Keratinocyte (primary cell): ENCODE results near the gene SDK1. TPM values are rescaled to one million over a fixed set of nuclear protein-coding genes. Genes with fewer than 3 reads are reported as not detected.
"Not testable (repeated sequence)": the region's sequence is repeated elsewhere in the genome, so short reads cannot be mapped to it uniquely, and the experiment has no call there.

Source experiments
- DNase-seq: peaks from one replicate; pipeline ENCODE4 v3.0.0-alpha.2; 2011; ENCODE audit warnings: low read depth, missing footprints, low spot score
- FAIRE-seq: peaks from 2 replicates; lab custom pipeline; 2011; peaks lifted over from hg19 to GRCh38; lab: Jason Lieb, UNC
- H2AFZ ChIP-seq: 2 replicates; pipeline ENCODE4 v1.6.0; 2012; ENCODE audit warnings: low read length, control low read depth, inconsistent platforms; ENCODE audit not compliant: control insufficient read depth
- H3K27ac ChIP-seq: 2 replicates; pipeline ENCODE4 v1.5.1; 2011; ENCODE audit warnings: low read length; ENCODE audit not compliant: control insufficient read depth, insufficient read depth
- H3K27me3 ChIP-seq: 3 replicates; pipeline ENCODE4 v1.6.0; 2011; ENCODE audit warnings: low read length; ENCODE audit not compliant: control insufficient read depth, insufficient read depth; ENCODE audit errors: extremely low read depth
- H3K36me3 ChIP-seq, 2 experiments: 2 replicates in 1 of 2; 3 replicates in 1 of 2; pipeline ENCODE4 v1.5.1; 2011; ENCODE audit warnings: low read length in 2 of 2, mild to moderate bottlenecking in 1 of 2; ENCODE audit not compliant: control insufficient read depth in 2 of 2, insufficient read depth in 2 of 2; ENCODE audit errors: extremely low read depth in 1 of 2
- H3K4me1 ChIP-seq: 3 replicates; pipeline ENCODE4 v1.5.1; 2011; ENCODE audit warnings: low read length; ENCODE audit not compliant: control insufficient read depth, insufficient read depth; ENCODE audit errors: extremely low read depth
- H3K4me2 ChIP-seq: 3 replicates; pipeline ENCODE4 v1.6.0; 2011; ENCODE audit warnings: low read depth, low read length; ENCODE audit not compliant: control insufficient read depth, insufficient read depth; ENCODE audit errors: extremely low read depth
- H3K4me3 ChIP-seq, 3 experiments: fragments of 200-600 bp in 1 of 3; sonication (generic) in 1 of 3; 2 replicates in 2 of 3; 3 replicates in 1 of 3; pipeline ENCODE4 v1.5.1; 2011 to 2016; ENCODE audit warnings: low read length in 3 of 3, mild to moderate bottlenecking in 3 of 3, control low read depth in 2 of 3, inconsistent platforms in 1 of 3, low read depth in 1 of 3, mixed read lengths in 1 of 3, mixed run types in 1 of 3, moderate library complexity in 1 of 3; ENCODE audit not compliant: control insufficient read depth in 2 of 3, insufficient read depth in 2 of 3; ENCODE audit errors: extremely low read depth in 1 of 3
- H3K79me2 ChIP-seq: 2 replicates; pipeline ENCODE4 v1.6.0; 2012; ENCODE audit warnings: low read length; ENCODE audit not compliant: control insufficient read depth, insufficient read depth
- H3K9ac ChIP-seq: 3 replicates; pipeline ENCODE4 v1.6.0; 2011; ENCODE audit warnings: low read length; ENCODE audit not compliant: control insufficient read depth, insufficient read depth; ENCODE audit errors: extremely low read depth
- H3K9me1 ChIP-seq: 3 replicates; pipeline ENCODE4 v1.6.0; 2011; ENCODE audit warnings: low read length; ENCODE audit not compliant: control insufficient read depth, insufficient read depth; ENCODE audit errors: extremely low read depth
- H3K9me3 ChIP-seq: 2 replicates; pipeline ENCODE4 v1.5.1; 2012; ENCODE audit warnings: low read depth, low read length; ENCODE audit not compliant: control insufficient read depth
- H4K20me1 ChIP-seq: 3 replicates; pipeline ENCODE4 v1.6.0; 2011; ENCODE audit warnings: low read length; ENCODE audit not compliant: control insufficient read depth, insufficient read depth; ENCODE audit errors: extremely low read depth
- CTCF ChIP-seq, 3 experiments: IDR thresholded peaks in 1 of 3; conservative IDR thresholded peaks in 1 of 3; optimal IDR thresholded peaks in 1 of 3; 2 replicates in 2 of 3; 3 replicates in 1 of 3; pipeline versions ENCODE3 to v1.5.1; 2011; ENCODE audit warnings: low read length in 3 of 3, mild to moderate bottlenecking in 3 of 3, moderate library complexity in 2 of 3, control low read depth in 1 of 3, inconsistent platforms in 1 of 3; ENCODE audit not compliant: insufficient read depth in 2 of 3; ENCODE audit errors: extremely low read depth in 1 of 3
- EZH2 ChIP-seq: IDR thresholded peaks from one replicate; pipeline ENCODE4 v1.6.1; 2012; ENCODE audit warnings: inconsistent platforms, mild to moderate bottlenecking, low read length, moderate library complexity
- dilution Hi-C: fragments of 300-500 bp; cut with MboI; formaldehyde crosslinking; loops from one replicate; pipeline ENCODE4 v1.7.0; 2020; ENCODE audit warnings: low sequenced_read_pairs; ENCODE audit not compliant: extremely low pct_ligation_motif_present
- polyA plus RNA-seq, 5 experiments: library from polyadenylated mRNA; depleted of rRNA in 3 of 5; stranded (reverse) in 3 of 5; stranded (forward) in 1 of 5; unstranded in 1 of 5; fragments of >200 nt; gene quantifications; 1 replicate in 1 of 5; 2 replicates in 3 of 5; 3 replicates in 1 of 5; pipeline versions ENCODE4 v1.2.1 to v1.2.3, GENCODE V29; 2011 to 2012; ENCODE audit warnings: missing spikeins in 2 of 5, low read depth in 1 of 5, low replicate concordance in 1 of 5

SDK1 gene
- polyA plus RNA-seq, 1 donor (not counting 4 experiments of a cell fraction or from before 2014, with no cell fraction given) = 0.66 TPM

- peaks cover 2% of the 10 kb centered on the region for H3K9me3 ChIP-seq
- FAIRE-seq (no peak), DNase-seq (no peak)
- H3K36me3 ChIP-seq = no peaks in the 10 kb centered on the region
- H3K9me1 ChIP-seq = no peaks in the 10 kb centered on the region
- H2AFZ ChIP-seq = no peak overlapping the region
- H3K9ac ChIP-seq = no peak overlapping the region
- H3K79me2 ChIP-seq = no peaks in the 10 kb centered on the region
- H3K4me1 ChIP-seq = no peaks in the 10 kb centered on the region
- no peak overlapping the region for H3K4me3 ChIP-seq
- H3K27ac ChIP-seq = no peak overlapping the region
- no peaks in the 10 kb centered on the region for H3K27me3 ChIP-seq
- no peak overlapping the region for H3K4me2 ChIP-seq
- H4K20me1 ChIP-seq = no peaks in the 10 kb centered on the region
- dilution Hi-C loops = no loop called here
- TF ChIP-seq CTCF (optimal IDR thresholded peaks at IDR 0.05 in 1 of 3, IDR thresholded peaks at IDR 0.05 in 1 of 3, conservative IDR thresholded peaks at IDR 0.05 in 1 of 3; ENCODE audit: extremely low read depth in 1 of 3, insufficient read depth in 2 of 3, low read length in 3 of 3) = no peak
- TF ChIP-seq EZH2 = no peak
Observed at GRCh38 chr7:4307316-4308204, 1006.5 kb downstream of the SDK1 start.

GRCh38 chr7:4308205-4308590 is 1007.1 kb downstream of the SDK1 start:
- dilution Hi-C loops = no loop called here
- no peaks in the 10 kb centered on the region for H3K79me2 ChIP-seq
- no peaks in the 10 kb centered on the region for H4K20me1 ChIP-seq
- no peaks in the 10 kb centered on the region for H3K4me1 ChIP-seq
- TF ChIP-seq CTCF (optimal IDR thresholded peaks at IDR 0.05 in 1 of 3, IDR thresholded peaks at IDR 0.05 in 1 of 3, conservative IDR thresholded peaks at IDR 0.05 in 1 of 3; ENCODE audit: extremely low read depth in 1 of 3, insufficient read depth in 2 of 3, low read length in 3 of 3) = no peak
- TF ChIP-seq EZH2 = no peak
- H2AFZ ChIP-seq = no peak overlapping the region
- no peaks in the 10 kb centered on the region for H3K9me1 ChIP-seq
- peaks cover 2% of the 10 kb centered on the region for H3K9me3 ChIP-seq
- DNase-seq = no peak
- no peak overlapping the region for H3K4me3 ChIP-seq
- FAIRE-seq = no peak
- no peak overlapping the region for H3K27ac ChIP-seq
- no peak overlapping the region for H3K9ac ChIP-seq
- no peaks in the 10 kb centered on the region for H3K36me3 ChIP-seq
- no peaks in the 10 kb centered on the region for H3K27me3 ChIP-seq
- H3K4me2 ChIP-seq = no peak overlapping the region

GRCh38 chr7:4313911-4314310 is 1012.9 kb downstream of the SDK1 start:
- H3K9me3 ChIP-seq, H3K4me1 ChIP-seq, H3K27ac ChIP-seq, H3K9ac ChIP-seq, H3K4me2 ChIP-seq, H3K27me3 ChIP-seq, FAIRE-seq, dilution Hi-C loops, H3K9me1 ChIP-seq, H3K36me3 ChIP-seq, DNase-seq, H3K79me2 ChIP-seq, H3K4me3 ChIP-seq, H4K20me1 ChIP-seq, H2AFZ ChIP-seq: not testable (repeated sequence)
